Small intestine (tissue), 7 donors: ENCODE results near the gene ARPP21. TPM values are rescaled to one million over a fixed set of nuclear protein-coding genes. Genes with fewer than 3 reads are reported as not detected.
"Not testable (repeated sequence)": the region's sequence is repeated elsewhere in the genome, so short reads cannot be mapped to it uniquely, and the experiment has no call there.

Experiments
- DNase-seq, 2 donors: peaks; one replicate each; pipeline versions ENCODE4 v3.0.0 to v3.0.0-alpha.2; 2013
- FAIRE-seq: peaks from 2 replicates; lab custom pipeline; 2012; peaks lifted over from hg19 to GRCh38; lab: Jason Lieb, UNC
- H3K27ac ChIP-seq, 3 donors: one replicate each; pipeline ENCODE4 v1.5.1; 2013; ENCODE audit warnings: low read length in 2 of 3, mild to moderate bottlenecking in 2 of 3, control low read depth in 1 of 3, inconsistent platforms in 1 of 3, low read depth in 1 of 3, moderate library complexity in 1 of 3
- H3K27me3 ChIP-seq, 3 donors: one replicate each; pipeline ENCODE4 v1.6.1; 2013; ENCODE audit warnings: low read length in 3 of 3, inconsistent platforms in 1 of 3; ENCODE audit not compliant: control insufficient read depth in 3 of 3, insufficient read depth in 3 of 3
- H3K36me3 ChIP-seq, 3 donors: one replicate each; pipeline ENCODE4 v1.6.1; 2013; ENCODE audit warnings: low read length in 3 of 3, inconsistent platforms in 1 of 3, low read depth in 1 of 3, mild to moderate bottlenecking in 1 of 3, moderate library complexity in 1 of 3; ENCODE audit not compliant: control insufficient read depth in 3 of 3, insufficient read depth in 2 of 3
- H3K4me1 ChIP-seq, 3 donors: one replicate each; pipeline ENCODE4 v1.6.1; 2013; ENCODE audit warnings: low read length in 2 of 3, inconsistent platforms in 1 of 3, low read depth in 1 of 3, mild to moderate bottlenecking in 1 of 3, moderate library complexity in 1 of 3; ENCODE audit not compliant: control insufficient read depth in 3 of 3, insufficient read depth in 2 of 3
- H3K4me3 ChIP-seq, 3 donors: one replicate each; pipeline ENCODE4 v1.5.1; 2013; ENCODE audit warnings: low read length in 3 of 3, control low read depth in 1 of 3, inconsistent platforms in 1 of 3, low read depth in 1 of 3, mild to moderate bottlenecking in 1 of 3, moderate library complexity in 1 of 3
- H3K9me3 ChIP-seq, 2 donors: one replicate each; pipeline ENCODE4 v1.6.1; 2013; ENCODE audit warnings: low read depth in 1 of 2, low read length in 1 of 2; ENCODE audit not compliant: control insufficient read depth in 2 of 2, insufficient read depth in 1 of 2
- WGBS, 3 donors: extraction: QIAGEN DNeasy Blood & Tissue Kit; methylation state at CpG; one replicate each; pipeline ENCODE4 v1.1.7; 2013; 5-methylcytosine and 5-hydroxymethylcytosine counted together
- polyA plus RNA-seq, 4 donors: library from polyadenylated mRNA; stranded (reverse) in 3 of 4; unstranded in 1 of 4; fragments of 200-250 nt in 3 of 4; fragments of 120-200 nt in 1 of 4; gene quantifications; one replicate each; pipeline versions ENCODE4 v1.2.1 to v1.2.3, GENCODE V29; 2013
- donor health status: healthy with polysubstance abuse.
- donor health status: control.
- donor health status: control.
- donor health status: Bipolar disorder and iron deficiency.
- donor health status: healthy.

Gene ARPP21
- polyA plus RNA-seq, 4 donors: 0.74 to 1.4 TPM; not detected in 2

DNA sequence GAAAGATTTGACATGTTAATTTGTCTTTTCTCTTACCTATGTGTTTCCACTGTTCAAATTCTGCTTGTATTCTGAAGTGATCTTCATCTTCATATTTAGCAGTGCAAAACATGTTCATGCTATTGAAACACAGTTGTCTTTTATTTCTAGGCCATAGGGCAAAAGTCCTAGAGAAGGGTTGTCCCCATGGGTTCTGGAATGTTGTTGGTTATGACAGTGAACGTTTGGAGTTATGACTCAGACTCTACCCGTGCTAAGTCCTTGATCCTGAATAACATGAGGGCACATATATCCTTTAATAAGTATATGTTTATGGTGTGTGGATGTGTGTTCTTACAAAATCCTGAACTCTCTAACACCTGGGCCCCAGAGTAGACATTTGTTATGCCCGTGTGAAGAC lies 23.0 kb upstream of the ARPP21 start:
- DNase-seq (no peak), FAIRE-seq (no peak)
- Histone ChIP-seq H3K27ac (no peak overlapping the region), H3K9me3 (no peaks in the 10 kb centered on the region), H3K4me1 (no peaks in the 10 kb centered on the region), H3K36me3 (no peaks in the 10 kb centered on the region), H3K27me3 (no peaks in the 10 kb centered on the region), H3K4me3 (no peak overlapping the region)
- whole genome bisulfite sequencing, 3 donors: 16 to 57% (median 34%) methylated on average over 3 of the region's 3 CpGs

DNA sequence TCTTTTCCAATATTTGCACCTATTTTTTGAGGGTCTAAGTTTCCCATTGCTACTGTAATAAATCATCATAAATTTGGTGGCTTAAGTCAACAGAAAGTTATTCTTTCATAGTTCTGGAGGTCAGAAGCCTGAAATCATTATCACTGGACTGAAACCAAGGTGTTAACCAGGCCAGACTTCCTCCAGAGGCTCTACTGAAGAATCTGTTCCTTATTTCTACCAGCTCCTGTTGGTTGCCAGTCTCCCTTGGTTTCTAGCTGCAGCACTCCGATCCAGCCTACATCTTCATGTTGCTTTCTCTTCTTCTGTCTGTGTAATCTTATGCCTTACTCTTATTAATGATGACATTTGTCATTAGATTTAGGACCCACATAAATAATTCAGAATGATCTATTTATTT lies 22.0 kb upstream of the ARPP21 start:
- H3K4me3 ChIP-seq: no peak overlapping the region
- H3K36me3 ChIP-seq: no peaks in the 10 kb centered on the region
- FAIRE-seq (no peak), DNase-seq (no peak)
- H3K27ac ChIP-seq: no peak overlapping the region
- no peaks in the 10 kb centered on the region for H3K4me1 ChIP-seq
- 82 to 100% (median 93%) methylated on average over 1 of the region's 1 CpG for WGBS, 3 donors
- no peaks in the 10 kb centered on the region for H3K27me3 ChIP-seq
- no peaks in the 10 kb centered on the region for H3K9me3 ChIP-seq

- DNase-seq, H3K9me3 ChIP-seq, H3K4me1 ChIP-seq, H3K27ac ChIP-seq, H3K4me3 ChIP-seq, H3K36me3 ChIP-seq, FAIRE-seq, H3K27me3 ChIP-seq: not testable (repeated sequence)
- WGBS, 3 donors: 77 to 87% (median 85%) methylated on average over 2 of the region's 2 CpGs
These were observed 19.1 kb upstream of the ARPP21 start for GRCh38 chr3:35620238-35620637.

- Histone ChIP-seq H3K4me1 (no peaks in the 10 kb centered on the region), H3K4me3 (no peak overlapping the region), H3K36me3 (no peaks in the 10 kb centered on the region), H3K27ac (no peak overlapping the region), H3K27me3 (no peaks in the 10 kb centered on the region), H3K9me3 (no peaks in the 10 kb centered on the region)
- FAIRE-seq (no peak), DNase-seq (no peak)
- WGBS, 3 donors: 50 to 72% (median 58%) methylated on average over 2 of the region's 2 CpGs
These were observed 14.6 kb upstream of the ARPP21 start for GRCh38 chr3:35624698-35625097.

- 61 to 68% (median 63%) methylated on average over 4 of the region's 4 CpGs for WGBS, 3 donors
- FAIRE-seq (no peak), DNase-seq (no peak)
- Histone ChIP-seq H3K9me3 (no peaks in the 10 kb centered on the region), H3K36me3 (no peaks in the 10 kb centered on the region), H3K4me1 (no peaks in the 10 kb centered on the region), H3K4me3 (no peak overlapping the region), H3K27me3 (peaks cover 0 to 3% (median 1%) of the 10 kb centered on the region in 3 donors), H3K27ac (no peak overlapping the region)
These were observed 5.8 kb upstream of the ARPP21 start for GRCh38 chr3:35633332-35634124.

DNA sequence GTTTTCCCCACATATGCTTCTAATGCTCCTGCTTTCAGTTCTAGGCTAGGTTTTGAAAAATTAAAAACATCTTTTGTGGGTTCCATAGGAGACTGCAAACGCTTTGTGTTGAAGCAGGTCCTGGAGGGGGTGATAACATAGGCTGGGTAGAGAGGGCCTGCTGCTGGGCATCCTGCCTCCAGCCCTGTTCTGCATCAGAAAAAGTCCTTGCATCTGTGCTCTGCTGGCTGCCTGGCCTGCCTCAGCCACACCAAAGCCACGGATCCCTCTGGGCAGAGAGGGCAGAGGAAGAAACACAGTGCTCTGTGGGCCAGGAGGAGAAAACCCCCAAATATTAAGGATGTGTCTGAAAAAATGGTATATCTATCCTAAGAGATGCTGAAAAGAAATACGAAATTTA lies 3.9 kb upstream of the ARPP21 start:
- H3K4me3 ChIP-seq: no peak overlapping the region
- no peaks in the 10 kb centered on the region for H3K9me3 ChIP-seq
- no peak overlapping the region for H3K27ac ChIP-seq
- FAIRE-seq: no peak
- DNase-seq: no peak
- WGBS, 3 donors: 58 to 71% (median 69%) methylated on average over 3 of the region's 3 CpGs
- no peaks in the 10 kb centered on the region for H3K4me1 ChIP-seq
- H3K27me3 ChIP-seq: peaks cover 3 to 21% (median 12%) of the 10 kb centered on the region in 3 donors
- no peaks in the 10 kb centered on the region for H3K36me3 ChIP-seq

DNA sequence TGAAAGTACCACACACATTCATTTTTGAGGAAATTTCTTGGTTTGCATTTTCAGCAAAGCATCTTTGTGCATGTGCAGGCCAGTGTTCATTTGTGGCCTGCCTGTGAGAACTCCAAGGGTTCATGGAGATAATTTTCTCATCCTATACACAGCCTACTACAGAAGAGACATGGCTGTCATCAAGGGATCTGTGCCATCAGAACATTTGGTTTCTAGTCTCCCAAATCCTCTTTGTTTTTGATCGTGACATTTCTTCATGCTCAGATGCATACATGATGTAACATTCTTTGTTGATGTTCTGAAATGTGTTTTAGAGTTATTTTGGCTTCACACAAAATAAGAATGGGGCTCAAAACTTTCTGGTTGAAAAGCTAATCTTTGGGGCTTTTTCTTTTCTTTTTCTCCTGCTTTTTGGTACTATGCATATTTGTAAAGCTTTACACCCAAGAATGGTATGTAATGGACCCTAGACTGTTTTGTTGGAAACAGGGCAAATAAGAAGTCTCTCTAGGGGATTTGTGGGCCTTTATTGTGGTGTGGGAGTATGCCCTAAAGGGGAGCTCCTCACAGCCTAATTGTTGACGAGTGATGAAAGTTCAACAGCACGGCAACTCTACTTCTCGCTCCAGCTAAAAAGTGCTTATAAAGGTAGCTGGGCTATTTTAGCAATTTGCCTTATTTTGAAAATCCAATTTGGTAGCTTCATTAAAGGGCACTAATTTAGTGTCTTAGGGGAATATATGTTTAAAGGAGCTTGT lies 3.2 kb upstream of the ARPP21 start:
- H3K4me3 ChIP-seq: no peak overlapping the region
- H3K27ac ChIP-seq: no peak overlapping the region
- no peaks in the 10 kb centered on the region for H3K4me1 ChIP-seq
- H3K36me3 ChIP-seq: no peaks in the 10 kb centered on the region
- peaks cover 3 to 26% (median 12%) of the 10 kb centered on the region in 3 donors for H3K27me3 ChIP-seq
- no peaks in the 10 kb centered on the region for H3K9me3 ChIP-seq
- WGBS, 3 donors: 85 to 92% (median 86%) methylated on average over 4 of the region's 4 CpGs
- FAIRE-seq (no peak), DNase-seq (no peak)

- FAIRE-seq (no peak), DNase-seq (no peak)
- Histone ChIP-seq H3K27ac (no peak overlapping the region), H3K27me3 (peaks cover 3 to 26% (median 14%) of the 10 kb centered on the region in 3 donors), H3K4me1 (no peaks in the 10 kb centered on the region), H3K4me3 (no peak overlapping the region), H3K36me3 (no peaks in the 10 kb centered on the region), H3K9me3 (no peaks in the 10 kb centered on the region)
- 82 to 89% (median 85%) methylated on average over 15 of the region's 15 CpGs for WGBS, 3 donors
These were observed 910 bp upstream of the ARPP21 start for GRCh38 chr3:35638251-35638979.
